ENCODE data around the gene MBD5. TPM values are rescaled to one million over a fixed set of nuclear protein-coding genes. Genes with fewer than 3 reads are reported as not detected.

MBD5 gene
- polyA plus RNA-seq, 1 donor = 21.2 TPM

- DNase-seq = no peak
These were observed 103.4 kb downstream of the MBD5 start for GRCh38 chr2:148124271-148124670.

DNA sequence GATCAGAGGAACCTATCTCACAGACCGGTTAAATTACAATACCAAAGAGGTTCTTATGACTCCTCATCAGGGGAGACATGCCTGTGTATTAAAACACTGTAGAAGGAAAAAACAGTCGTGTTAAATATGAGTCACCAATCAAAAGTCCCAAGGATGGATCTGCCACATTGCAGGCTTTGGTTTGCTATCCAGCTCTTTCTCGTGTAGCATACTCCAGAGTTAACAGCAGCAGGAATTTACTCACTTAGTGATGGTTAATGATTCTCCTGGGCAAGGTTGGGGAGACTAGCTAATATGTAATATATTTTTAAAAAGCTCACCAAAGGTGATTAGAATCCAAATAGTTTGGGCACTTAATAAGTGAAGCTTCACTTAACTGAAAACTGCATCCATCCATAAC lies 109.7 kb downstream of the MBD5 start:
- no peak for DNase-seq

- no peak for DNase-seq
These were observed 111.5 kb downstream of the MBD5 start for GRCh38 chr2:148132412-148132811.

GRCh38 chr2:148135705-148136104 lies 114.8 kb downstream of the MBD5 start:
- no peak for DNase-seq

DNA sequence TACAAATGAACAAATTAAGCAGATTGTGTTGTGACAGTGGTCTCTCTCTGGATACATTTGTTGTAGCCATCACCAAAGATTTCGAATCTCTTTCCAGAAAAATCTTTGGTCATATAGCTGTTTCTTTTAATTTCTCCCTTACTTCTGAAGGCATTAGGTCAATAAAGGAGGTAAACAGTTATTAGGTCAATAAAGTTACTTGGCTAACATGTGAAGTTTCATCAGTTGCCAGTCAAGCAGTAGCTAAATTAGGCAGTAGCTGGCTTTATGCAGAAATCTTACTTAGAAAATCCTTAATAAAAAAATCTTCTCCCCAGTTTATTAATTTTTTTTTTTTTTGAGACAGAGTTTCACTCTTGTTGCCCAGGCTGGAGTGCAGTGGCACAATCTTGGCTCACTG lies 115.5 kb downstream of the MBD5 start:
- no peak for DNase-seq

DNA sequence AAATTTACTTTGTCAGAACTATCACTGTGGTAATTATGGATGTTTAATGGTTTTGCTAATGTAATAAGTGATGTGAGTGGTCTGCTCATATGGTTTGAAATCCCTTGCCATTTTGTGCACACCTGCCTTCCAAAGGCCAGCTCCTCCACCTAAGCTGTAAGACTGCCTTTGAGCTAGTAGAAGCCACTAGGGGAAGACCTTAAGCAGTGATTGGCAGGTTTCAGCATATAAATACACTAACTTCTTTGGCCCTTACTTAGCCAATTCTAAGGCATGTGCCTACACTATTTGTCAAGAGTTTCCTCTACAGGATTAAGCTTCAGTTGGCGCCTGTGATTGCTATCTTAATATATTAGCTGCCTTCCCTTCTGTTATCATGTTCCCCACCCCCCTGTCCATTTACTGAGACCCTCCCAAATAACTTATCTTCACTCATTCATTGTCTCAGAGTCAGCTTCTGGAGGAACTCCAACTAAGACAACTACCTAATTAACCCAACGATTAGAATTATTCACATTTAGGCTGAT lies 141.1 kb downstream of the MBD5 start:
- DNase-seq = no peak

DNA sequence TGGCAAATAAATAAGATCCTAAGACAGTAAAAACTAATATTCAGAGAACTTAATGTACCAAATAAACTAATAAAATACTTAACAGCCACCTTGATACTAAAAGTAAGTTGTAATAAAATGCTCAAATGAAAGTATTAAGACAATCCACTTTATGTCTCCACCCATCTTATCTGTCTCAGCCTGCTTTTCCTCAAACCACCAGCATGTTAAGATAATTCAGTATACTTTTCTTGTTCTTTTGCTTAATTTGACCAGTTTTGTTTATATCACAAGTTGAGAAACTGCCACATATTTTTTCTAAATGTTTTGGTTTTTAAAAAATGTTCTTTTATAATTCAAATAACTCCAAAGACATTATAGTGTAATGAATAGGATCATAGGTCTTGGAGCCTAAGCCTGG lies 142.0 kb downstream of the MBD5 start:
- DNase-seq = no peak

DNA sequence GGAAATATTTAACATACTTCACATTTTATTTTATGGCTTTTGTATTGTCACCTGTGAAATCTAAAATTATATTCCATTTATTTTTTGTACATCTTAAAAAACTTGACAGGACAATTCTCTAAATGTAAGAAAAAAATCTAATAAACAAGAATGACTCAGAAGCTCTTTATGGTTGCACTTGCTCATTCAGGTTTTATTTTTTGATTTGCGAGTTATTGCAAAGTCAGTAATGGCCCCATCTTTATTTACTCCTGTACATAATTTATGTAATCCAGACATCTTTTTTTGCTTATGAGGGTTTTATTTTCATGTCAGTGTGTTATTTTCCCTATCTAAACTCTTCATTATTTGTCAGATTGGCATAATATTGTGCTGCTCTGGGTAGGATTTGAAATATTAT lies 145.1 kb downstream of the MBD5 start:
- DNase-seq = no peak

DNA sequence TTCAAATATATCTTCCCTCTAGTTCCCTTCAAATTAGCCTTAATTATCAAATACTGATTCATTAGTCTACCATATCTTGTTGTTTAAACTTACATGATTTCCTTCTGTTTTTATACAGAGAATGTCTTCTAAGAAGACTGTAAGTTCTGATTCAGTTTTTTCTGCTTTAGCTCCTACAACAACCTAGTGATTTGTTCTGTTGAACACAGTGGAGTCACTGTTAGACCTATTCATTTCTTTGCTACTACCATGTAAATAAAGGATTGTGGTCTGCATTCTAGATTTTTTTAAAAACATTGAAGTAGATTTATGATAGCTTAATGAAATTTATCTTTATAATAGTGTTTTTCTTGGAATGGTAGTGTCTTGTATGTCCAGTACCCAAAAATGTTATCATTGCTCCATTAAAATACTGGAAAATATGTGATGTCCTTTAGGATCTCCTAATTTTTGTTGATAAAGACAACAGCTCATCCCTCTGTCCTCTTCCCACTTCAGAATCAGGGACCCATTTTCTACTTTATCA lies 146.4 kb downstream of the MBD5 start:
- DNase-seq = no peak

- DNase-seq = no peak
These were observed 147.0 kb downstream of the MBD5 start for GRCh38 chr2:148167855-148168254.

GRCh38 chr2:148172131-148172753 lies 151.4 kb downstream of the MBD5 start:
- DNase-seq = no peak

DNA sequence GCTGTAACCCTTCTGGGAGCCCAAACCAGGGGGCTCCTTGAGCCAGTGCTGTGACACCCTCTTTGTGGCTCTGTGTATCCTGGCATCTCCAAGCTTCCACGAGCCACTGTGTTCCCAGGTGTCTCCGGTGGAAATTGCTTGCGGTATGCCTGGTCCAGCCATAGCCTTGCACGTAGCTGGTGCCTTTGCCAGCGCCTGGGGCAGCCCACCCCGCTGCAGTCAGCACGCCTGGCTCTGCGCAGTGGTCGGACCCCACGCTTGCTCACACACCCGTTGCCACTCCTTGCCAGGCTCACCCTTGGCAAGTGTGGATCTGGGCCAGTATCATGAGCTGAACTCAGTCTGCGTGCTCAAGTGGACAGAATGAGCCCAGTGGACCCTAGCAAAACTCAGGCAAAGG lies 152.3 kb downstream of the MBD5 start:
- DNase-seq = no peak

GRCh38 chr2:148177559-148177958 lies 156.7 kb downstream of the MBD5 start:
- DNase-seq = no peak

DNA sequence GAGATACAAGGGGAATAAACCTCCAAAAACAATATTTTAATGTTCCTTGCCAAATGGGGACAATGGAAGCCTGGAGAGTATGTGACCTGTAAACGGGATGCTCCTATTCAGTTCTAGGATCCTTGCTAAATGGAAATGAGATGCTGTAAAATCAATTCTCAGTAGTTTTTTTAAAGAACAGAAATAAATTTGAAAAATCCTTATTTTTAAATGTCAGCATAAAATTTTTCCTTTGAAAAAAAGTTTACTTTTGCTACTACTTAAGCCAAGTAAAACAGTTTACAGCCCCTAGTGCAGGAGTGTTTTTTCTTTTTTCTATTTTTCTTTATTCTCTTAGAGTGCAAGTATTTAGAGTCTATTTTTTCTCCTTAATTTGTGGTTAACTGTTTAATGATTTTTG lies 158.8 kb downstream of the MBD5 start:
- DNase-seq = no peak

GRCh38 chr2:148184976-148185375 lies 164.1 kb downstream of the MBD5 start:
- no peak for DNase-seq

- no peak for DNase-seq
These were observed 174.0 kb downstream of the MBD5 start for GRCh38 chr2:148194882-148195281.

- DNase-seq = no peak
These were observed 180.4 kb downstream of the MBD5 start for GRCh38 chr2:148201075-148202004.

- DNase-seq = no peak
These were observed 181.3 kb downstream of the MBD5 start for GRCh38 chr2:148202237-148202636.

GRCh38 chr2:148207111-148207510 lies 186.2 kb downstream of the MBD5 start:
- DNase-seq = no peak

DNA sequence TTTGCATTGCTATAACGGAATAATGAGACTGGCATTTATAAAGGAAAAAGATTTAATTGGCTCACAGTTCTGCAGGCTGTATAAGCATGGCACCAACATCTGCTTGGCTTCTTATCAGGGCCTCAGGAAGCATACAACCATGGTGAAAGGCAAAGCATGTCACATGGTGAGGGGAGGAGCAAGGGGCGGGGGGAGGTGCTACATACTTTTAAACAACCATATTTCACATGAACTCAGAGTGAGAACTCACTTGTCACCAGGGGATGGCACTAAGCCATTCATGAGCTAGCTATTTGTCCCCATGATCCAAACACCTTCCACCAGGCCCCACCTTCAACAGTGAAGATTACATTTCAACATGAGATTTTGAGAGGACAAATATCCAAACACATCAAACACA lies 188.7 kb downstream of the MBD5 start:
- DNase-seq = no peak

GRCh38 chr2:148218326-148219075 lies 197.6 kb downstream of the MBD5 start:
- no peak for DNase-seq

DNA sequence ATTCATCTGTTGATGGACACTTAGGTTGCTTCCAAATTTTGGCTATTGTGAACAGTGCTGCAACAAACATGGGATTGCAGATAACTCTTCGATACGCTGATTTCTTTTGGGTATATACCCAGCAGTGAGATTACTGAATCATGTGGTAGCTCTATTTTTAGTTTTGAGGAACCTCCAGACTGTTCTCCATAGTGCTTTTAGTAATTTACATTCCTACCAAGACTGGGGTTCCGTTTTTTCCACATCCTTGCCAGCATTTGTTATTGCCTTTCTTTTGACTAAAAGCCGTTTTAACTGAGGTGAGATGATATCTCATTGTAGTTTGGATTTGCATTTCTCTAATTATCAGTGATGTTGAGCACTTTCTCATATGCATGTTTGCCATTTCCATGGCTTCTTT lies 200.3 kb downstream of the MBD5 start:
- DNase-seq = no peak

- DNase-seq = no peak
These were observed 201.0 kb downstream of the MBD5 start for GRCh38 chr2:148221926-148222325.

Data from hindlimb muscle (tissue), 1 donor.